GM12878 (cell line): Measurements from ENCODE around the gene SP100.

Experiments
- ATF3 ChIP-seq: IDR thresholded peaks from 2 replicates; pipeline ENCODE4 v1.6.1; 2011; ENCODE audit warnings: low read depth, mild to moderate bottlenecking, low read length, moderate library complexity, borderline replicate concordance; ENCODE audit errors: extremely low read depth
- CTCF ChIP-seq, 3 experiments: IDR thresholded peaks in 2 of 3; conservative IDR thresholded peaks in 1 of 3; 2 replicates each; pipeline ENCODE4 v1.5.1; 2011; ENCODE audit warnings: low read depth in 3 of 3, low read length in 3 of 3, mild to moderate bottlenecking in 3 of 3, control low read depth in 2 of 3, moderate library complexity in 2 of 3, inconsistent platforms in 1 of 3, mixed read lengths in 1 of 3; ENCODE audit not compliant: control insufficient read depth in 2 of 3, insufficient read depth in 1 of 3; ENCODE audit errors: extremely low read depth in 1 of 3
- EGR1 ChIP-seq, 2 experiments: IDR thresholded peaks; 1 replicate in 1 of 2; 2 replicates in 1 of 2; pipeline ENCODE4 v1.6.1; 2011 to 2012; ENCODE audit warnings: low read depth in 2 of 2, low read length in 2 of 2, borderline replicate concordance in 1 of 2, mild to moderate bottlenecking in 1 of 2, moderate library complexity in 1 of 2
- PAX5 ChIP-seq: IDR thresholded peaks from 2 replicates; pipeline ENCODE4 v1.6.1; 2011; ENCODE audit warnings: low read depth, low read length, borderline replicate concordance
- PAX8 ChIP-seq: fragments of 450-650 bp; IDR thresholded peaks from 2 replicates; pipeline ENCODE4 v1.6.1; 2017; ENCODE audit warnings: mild to moderate bottlenecking, moderate library complexity
- POLR2A ChIP-seq: IDR thresholded peaks from 2 replicates; pipeline ENCODE4 v1.6.1; 2011; ENCODE audit warnings: low read depth, mild to moderate bottlenecking, low read length
- RAD21 ChIP-seq: IDR thresholded peaks from 2 replicates; pipeline ENCODE4 v1.6.1; 2011; ENCODE audit warnings: mild to moderate bottlenecking, low read depth, low read length, moderate library complexity; ENCODE audit not compliant: insufficient read depth

- TF ChIP-seq POLR2A (peak; percentile 51; the same call in 1 of the 2 replicates), RAD21 (no peak), CTCF (IDR thresholded peaks at IDR 0.05 in 2 of 3, conservative IDR thresholded peaks at IDR 0.05 in 1 of 3; ENCODE audit: control insufficient read depth in 2 of 3, extremely low read depth in 1 of 3, insufficient read depth in 1 of 3, low read depth in 3 of 3, low read length in 3 of 3) (no peak), EGR1 (IDR thresholded peaks at IDR 0.05; ENCODE audit: borderline replicate concordance in 1 of 2, low read depth in 2 of 2, low read length in 2 of 2) (no peak), PAX8 (no peak), PAX5 (no peak), ATF3 (no peak)
Observed at GRCh38 chr2:230430957-230431910, 15.2 kb downstream of the SP100 start.
